OCI-M2 (cell line): ENCODE measurements around the gene PTBP3.
"Not testable (repeated sequence)": the region's sequence is repeated elsewhere in the genome, so short reads cannot be mapped to it uniquely, and the experiment has no call there.

Source experiments
- DNase-seq: peaks from one replicate; lab custom pipeline; 2025; ENCODE audit not compliant: unreplicated experiment; lab: John Stamatoyannopoulos, UW

Gene PTBP3

DNA sequence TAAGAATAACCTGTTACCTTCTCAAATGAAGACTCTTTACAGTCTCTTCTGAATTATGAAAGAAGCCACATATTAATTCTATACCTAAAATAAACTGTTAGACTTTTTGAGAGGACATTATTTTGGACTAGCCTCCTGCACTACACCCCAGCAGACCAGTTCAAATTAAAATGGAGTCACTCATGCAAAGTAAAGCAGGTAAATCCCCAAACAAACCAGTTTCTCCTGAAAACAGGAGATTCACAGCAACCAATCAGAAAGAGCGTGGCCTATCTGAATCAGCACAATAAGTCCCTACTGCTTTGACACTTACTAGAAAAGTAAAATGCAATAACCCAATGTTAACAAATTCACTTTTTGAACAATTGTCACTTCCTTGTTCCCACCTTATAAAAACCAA, 58.8 kb downstream of the PTBP3 start:
- no peak for DNase-seq

DNA sequence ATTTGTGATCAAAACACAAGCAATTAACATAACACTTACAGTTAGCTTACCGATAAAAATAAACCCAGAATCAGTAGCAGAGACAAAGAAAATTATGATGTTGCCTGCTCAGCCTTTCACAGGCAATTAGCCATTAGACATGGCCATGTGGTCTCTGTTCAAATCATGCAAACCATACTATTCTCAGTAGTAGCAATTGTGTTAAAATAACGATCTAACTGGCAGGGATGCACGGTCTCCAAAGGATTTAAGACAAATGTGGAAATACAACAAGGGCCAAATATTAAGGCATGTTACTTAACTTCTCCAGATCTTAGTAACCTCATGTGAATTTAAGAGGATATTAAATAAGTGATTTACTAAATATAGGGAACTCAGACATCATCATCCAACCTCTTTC, 59.5 kb downstream of the PTBP3 start:
- DNase-seq = no peak

DNA sequence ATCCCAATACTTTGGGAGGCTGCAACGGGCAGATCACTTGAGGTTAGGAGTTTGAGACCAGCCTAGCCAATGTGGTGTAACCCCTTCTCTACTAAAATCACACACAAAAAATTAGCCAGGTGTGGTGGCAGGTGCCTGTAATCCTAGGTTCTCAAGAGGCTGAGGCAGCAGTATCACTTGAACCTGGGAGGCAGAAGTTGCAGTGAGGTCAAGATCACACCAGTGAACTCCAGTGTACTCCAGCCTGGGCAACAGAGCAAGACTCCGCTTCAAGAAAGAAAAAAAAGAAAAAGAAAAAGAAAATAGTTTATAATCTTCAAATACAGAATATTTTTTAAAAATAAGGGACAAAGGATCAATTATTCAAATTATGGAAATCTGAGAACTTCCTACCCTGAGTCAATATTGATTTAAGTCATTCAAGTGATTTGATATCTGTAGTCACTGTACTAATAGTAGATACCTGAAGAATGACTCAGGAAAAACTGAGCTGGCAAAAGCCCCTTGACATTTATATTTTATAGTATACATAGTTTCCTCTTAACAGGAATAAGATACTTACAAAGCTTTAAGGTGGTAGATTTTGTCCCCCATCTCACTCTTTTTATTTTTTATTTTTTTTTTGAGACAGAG, 61.8 kb downstream of the PTBP3 start:
- no peak for DNase-seq

DNA sequence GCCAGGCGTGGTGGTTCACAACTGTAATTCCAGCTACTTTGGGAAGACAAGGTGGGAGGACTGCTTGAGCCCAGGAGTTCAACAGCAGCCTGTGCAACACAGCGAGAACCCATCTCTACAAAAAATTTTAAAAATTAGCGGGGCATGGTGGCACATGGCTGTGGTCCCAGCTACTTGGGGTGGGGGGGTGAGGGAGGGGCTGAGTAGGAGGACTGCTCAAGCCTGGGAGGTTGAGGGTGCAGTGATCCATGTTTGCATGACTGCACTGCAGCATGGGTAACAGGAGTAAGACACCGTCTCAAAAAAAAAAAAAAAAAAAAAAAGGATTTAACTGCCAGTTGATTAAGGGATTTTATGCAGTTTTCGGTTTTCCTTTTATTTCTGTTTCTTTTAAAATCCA, 65.0 kb downstream of the PTBP3 start:
- DNase-seq = no peak

DNA sequence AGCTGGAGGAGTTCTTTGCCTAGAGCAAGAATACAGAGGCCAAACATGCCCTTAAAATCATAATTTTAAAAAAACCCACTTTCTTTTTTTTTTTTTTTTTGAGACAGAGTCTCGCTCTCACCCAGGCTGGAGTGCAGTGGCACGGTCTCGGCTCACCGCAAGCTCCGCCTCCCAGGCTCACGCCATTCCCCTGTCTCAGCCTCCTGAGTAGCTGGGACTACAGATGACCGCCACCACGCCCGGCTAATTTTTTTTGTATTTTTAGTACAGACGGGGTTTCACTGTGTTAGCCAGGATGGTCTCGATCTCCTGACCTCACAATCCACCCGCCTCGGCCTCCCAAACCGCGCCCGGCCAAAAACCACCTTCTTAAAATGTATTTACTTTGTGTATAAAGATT, 66.3 kb downstream of the PTBP3 start:
- not testable (repeated sequence) for DNase-seq

DNA sequence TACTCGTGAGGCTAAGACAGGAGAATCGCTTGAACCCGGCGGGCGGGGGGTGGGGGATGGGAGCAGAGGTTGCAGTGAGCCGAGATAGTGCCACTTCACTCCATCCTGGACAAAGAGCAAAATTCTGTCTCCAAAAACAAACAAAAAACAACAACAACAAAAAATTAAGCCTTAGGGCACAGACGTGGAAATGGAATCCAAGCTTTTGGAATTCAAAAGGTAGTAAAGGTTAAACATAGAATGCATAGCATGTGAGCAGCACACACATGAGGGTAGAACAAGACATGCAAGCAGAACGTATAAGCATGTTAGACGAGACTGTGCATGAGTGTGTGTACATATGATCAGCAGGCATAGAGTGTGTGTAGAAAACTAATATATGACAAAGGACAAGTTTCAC, 68.0 kb downstream of the PTBP3 start:
- no peak for DNase-seq

DNA sequence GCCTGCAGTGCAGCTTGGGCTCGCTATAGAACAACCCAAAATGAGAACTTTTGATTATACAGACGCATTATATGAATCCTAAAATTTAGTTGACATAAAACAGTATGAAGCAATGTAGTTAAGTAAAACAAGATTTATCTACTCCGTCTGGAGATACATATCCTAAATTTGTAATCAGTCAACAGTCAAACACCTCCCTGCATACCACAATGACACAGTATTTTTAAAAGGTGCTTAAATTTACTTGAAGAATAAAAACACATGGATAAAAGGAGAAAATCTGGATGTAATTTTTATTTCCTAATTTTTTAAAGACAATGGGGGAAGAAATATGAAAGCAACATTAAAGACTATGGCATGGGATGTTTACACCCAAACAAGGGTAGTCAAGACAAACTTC, 70.8 kb downstream of the PTBP3 start:
- DNase-seq = no peak

DNA sequence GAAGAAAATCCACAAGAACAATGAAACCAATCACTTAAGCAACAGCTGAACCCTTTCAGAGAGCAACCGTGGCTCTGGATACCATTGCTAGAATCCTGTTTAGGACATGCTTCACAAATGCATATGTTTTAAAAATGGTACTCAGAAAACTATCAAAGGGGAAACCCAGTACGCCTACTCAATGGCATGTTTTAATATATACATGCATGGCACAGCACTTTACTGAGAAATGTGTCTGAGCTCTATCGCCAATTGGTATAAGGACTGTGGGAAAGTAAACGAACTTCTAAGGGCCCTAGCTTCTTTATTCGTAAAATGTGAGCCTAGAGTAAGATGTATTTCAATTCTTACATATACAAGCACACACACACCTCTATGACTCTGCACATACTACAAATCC, 72.3 kb downstream of the PTBP3 start:
- no peak for DNase-seq

DNA sequence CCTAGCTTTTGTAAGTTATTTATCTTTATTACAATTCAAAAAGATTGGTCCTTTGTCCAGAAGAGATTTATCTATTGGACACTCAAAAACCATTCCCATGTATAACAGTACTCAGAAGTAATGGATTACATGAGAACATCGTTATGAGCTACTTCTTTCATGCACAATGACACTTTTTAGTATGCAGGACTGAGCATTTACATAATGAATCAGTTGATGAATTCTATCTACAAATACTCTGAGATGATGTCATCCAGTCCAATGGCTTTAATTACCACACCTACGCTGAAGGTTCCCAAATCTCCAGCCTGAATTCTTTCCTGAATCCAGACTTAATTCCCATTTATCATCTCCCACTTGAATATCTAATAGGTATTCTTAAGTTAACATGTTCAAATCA, 75.3 kb downstream of the PTBP3 start:
- DNase-seq = no peak

DNA sequence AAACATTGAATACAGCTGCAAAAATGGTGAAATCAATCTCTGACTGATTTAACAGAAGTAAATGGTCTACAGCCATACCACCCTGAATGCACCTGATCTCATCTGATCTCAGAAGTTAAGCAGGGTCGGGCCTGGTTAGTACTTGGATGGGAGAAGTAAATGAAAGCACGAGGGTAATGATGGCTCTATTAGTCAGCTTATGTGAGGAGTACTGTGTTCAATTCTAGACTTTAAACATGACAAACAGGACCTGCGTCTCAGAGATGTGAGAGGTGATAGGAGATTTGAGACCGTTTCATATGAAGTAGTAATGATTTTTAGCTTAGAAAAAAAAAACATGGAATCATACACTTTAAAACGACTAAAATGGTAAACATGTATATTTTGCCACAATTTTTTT, 81.2 kb downstream of the PTBP3 start:
- no peak for DNase-seq

DNA sequence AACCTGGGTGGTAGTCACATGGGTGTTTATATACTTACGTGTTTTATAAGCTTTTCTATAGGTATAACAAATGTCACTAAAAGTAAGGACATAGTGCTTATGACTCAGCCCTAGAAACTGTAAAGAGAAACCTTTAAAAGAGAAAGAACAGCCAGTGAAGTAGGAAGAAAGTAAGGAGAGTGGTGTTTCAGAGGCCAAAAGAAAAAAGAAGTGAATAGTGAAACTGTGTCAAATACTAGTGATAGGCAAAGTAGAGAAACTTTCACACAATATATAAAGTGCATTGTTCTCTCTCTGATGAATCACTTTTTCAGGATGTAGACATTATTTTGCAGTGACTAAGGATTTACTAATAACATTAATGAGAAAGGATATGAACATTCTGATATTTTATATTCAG, 84.1 kb downstream of the PTBP3 start:
- DNase-seq = no peak

DNA sequence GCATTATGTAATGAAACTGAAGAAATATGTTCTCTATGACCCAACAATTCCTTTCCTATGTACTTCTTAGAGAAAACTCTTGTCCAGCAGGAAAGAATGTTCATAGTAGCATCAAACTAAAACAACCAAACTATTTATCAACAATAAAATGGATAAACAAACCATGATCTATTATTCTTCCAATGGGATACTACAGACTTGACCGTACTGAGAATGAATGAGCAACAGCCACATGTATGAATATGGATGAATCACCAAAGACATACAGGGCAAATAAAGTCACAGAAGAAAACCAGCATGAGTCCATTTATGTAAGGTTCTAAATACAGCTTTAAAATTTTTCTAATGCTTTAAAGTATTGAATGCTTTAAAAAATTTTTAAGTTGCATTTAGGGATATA, 84.7 kb downstream of the PTBP3 start:
- DNase-seq = no peak

DNA sequence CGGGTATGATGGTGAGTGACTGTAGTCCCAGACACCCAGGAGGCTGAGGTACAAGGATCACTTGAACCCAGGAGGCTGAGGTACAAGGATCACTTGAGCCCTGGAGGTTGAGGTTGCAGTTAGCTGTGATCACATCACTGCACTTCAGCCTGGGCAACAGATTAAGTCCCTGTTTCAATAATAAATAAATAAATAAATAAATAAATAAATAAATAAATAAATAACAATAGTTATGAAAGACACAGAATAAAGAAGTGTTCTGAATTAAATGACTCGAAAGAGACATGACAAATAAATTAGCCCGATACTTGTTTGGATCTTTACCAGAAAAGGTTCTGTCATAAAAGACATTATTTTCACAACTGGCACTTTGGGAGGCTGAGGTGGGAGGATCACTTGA, 86.3 kb downstream of the PTBP3 start:
- DNase-seq = no peak

DNA sequence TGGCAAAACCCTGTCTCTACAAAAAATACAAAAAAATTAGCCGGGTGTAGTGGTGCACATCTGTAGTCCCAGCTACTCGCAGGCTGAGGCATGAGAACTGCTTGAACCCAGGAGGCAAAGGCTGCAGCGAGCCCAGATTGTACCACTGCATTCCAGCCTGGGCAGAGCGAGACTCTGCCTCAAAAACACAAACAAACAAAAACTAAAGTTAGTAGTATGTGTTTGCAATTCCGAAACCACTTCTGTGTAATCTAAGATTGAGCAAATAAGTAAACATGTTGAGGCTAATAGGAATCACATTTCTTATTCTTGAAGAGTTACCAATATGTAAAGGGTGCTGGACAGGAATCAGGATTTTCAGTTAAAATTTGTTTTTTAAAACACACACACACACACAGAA, 88.3 kb downstream of the PTBP3 start:
- DNase-seq = no peak

DNA sequence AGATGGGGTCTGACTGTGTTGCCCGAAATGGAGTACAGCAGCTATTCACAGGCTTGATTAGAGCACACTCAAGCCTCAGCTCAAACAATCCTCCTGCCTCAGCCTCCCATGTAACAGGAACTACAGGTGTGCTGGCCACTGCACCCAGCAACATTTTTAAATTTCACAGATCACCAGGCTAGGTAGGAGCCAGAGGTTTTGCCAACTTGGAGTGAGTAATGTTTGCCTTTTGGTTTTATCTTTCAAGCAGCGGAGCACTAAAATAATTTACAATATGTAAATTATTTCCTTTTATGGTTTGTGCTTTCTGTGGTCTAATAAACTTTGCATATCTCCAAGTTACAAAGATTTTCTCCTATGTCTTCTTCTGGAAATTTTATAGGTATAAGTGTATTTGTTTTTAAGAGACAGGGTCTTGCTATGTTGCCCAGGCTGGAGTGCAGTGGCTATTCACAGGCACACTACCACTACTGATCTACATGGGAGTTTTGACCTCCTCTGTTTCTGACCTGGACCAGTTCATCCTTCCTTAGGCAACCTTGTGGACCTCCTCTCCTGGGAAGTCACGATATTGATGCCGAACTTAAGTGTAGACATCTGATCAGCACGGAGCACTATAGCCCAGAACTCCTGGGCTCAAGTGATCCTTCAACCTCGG, 91.1 kb downstream of the PTBP3 start:
- DNase-seq = no peak

DNA sequence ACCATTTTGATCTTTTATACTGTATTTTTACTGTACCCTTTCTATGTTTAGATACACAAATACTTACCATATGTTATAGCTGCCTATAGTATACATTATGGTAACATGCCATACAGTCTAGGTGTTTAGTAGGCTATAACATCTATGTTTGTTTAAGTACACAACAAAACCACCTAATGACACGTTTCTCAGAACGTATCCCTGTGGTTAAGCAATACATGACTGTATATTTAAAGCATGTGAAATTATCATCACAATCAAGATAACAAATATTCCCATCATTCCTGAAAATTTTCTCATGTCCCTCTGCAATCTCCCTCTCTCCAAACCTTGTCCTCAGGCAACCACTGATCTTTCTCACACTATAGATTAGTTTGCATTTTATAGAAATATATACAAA, 91.9 kb downstream of the PTBP3 start:
- no peak for DNase-seq

DNA sequence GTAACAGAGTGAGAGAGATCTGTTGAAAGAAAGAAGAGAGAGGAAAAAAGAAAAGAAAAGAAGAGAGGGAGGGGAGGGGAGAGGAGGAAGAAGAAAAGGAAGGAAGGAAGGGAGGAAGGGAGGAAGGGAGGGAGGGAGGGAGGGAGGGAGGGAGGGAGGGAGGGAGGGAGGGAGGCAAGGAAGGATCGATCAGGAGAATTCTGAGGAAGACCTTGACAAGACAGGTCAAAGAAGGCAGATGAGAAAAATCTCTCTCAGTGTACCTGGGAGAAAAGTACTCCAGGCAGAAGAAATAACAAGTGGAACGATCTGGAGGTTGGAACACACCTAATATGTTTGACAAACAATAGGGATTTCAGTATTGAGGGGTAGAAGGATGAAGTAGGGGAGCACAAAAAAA, 93.7 kb downstream of the PTBP3 start:
- no peak for DNase-seq

DNA sequence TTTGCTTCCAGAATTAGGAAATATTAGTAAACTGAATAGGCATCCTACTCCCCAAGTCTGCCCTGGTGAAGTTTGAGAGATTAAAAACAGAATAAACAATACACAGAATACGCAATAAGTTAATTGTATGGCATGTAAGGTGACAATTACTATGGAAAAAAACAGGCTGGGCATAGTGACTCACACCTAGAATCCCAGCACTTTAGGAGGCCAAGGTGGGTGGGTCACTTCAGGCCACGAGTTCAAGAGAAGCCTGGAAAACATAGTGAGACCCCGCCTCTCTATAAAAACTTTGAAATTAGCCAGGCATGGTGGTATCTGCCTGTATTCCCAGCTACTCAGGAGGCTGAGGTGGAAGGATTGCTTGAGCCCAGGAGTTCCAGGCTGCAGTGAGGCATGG, 94.1 kb downstream of the PTBP3 start:
- no peak for DNase-seq

DNA sequence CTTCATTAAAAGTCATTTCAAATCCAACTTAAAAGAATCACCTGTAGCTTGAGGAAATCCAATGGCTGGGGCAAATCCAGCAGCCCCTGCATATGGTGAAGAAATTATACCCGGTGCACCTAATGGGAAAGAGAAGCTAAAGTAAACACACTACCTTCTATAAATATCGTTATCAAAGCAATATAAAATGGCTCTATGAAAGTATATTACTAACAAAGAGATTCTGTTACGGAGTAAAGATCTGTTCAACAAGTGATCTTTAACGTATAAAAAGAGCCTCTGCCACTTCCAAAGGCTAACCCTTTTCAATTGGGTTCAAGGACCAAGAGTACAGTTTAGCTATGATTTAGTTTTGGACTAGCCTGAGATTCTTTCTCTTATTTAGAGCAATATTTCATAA, 98.6 kb downstream of the PTBP3 start:
- DNase-seq = no peak

DNA sequence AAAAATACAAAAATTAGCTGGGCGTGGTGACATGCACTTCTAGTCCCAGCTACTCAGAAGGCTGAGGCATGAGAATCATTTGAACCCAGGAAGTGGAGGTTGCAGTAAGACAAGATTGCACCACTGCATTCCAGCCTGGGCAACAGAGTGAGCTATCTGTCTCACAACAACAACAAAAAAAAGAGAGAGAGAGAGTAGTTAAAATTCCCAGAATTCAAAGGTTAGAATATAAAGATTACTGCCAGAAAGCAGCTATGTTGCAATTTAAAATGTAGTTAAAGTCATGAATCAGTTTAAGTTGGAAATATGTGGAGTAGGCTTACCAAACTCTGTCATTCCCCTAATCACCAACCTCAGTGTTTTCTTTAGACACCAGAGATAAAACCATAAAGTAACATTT, 99.7 kb downstream of the PTBP3 start:
- no peak for DNase-seq

DNA sequence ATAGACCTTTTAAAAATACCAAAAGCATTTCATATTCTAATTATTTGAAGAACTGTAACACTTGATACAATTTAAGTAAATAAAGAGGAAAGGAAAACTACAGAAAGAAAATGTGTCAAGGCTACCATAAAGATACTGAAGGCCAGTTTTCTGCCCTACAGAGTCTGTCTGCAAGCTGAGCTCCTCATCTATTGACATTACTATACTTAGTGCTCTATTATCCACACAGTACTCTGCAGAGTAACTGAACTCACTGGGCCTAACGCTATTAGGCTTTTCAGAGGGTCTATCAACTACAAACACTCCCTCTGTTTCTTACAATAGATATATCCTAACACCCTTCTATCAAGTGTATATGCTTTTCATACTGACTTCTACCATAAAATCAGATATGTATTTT, 101.2 kb downstream of the PTBP3 start:
- no peak for DNase-seq

DNA sequence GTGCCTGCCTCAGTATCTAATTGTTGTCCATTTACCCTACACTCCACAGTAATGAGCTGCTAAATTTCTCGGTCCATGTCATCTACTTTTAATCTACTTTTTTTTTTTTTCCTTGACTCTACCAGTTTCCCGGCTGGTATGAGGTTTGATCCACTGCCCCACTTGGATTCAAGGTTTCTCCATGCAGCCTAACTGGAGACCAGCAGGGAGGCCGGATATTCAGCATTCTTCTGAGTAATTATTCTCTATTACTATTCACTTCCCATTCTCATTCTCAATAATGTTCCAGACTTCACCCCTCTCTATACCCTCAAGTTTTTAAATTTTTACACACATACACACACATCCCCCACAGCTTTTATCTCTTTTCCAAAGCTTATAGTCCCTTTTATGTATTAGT, 107.3 kb downstream of the PTBP3 start:
- no peak for DNase-seq
